CD4-positive, alpha-beta T cell treated with Interleukin-10 for 1 hour (primary cell): ENCODE results near the gene LEKR1.

ENCODE experiments used
- DNase-seq: peaks from one replicate; pipeline ENCODE4 v3.0.0-alpha.2; 2020

LEKR1 gene

DNA sequence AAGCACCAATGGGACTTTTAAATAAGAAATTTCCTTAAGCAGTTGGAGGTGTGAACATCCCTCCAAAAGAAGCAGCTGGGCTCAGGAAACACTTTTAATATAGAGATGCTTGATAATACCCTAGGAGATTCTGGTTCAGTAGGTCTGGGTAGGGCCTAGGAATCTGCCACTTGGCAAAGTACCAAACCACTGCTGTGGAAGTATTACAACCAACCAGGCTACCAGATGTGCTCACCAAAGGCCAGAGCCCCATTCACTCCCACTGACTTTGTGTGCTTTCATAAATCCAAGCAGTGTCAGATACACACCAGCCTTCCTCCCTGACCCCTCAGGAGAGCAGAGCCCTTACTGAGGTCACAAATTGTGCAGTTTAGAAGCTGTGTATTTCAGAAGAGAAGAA, 171.2 kb downstream of the LEKR1 start:
- no peak for DNase-seq

DNA sequence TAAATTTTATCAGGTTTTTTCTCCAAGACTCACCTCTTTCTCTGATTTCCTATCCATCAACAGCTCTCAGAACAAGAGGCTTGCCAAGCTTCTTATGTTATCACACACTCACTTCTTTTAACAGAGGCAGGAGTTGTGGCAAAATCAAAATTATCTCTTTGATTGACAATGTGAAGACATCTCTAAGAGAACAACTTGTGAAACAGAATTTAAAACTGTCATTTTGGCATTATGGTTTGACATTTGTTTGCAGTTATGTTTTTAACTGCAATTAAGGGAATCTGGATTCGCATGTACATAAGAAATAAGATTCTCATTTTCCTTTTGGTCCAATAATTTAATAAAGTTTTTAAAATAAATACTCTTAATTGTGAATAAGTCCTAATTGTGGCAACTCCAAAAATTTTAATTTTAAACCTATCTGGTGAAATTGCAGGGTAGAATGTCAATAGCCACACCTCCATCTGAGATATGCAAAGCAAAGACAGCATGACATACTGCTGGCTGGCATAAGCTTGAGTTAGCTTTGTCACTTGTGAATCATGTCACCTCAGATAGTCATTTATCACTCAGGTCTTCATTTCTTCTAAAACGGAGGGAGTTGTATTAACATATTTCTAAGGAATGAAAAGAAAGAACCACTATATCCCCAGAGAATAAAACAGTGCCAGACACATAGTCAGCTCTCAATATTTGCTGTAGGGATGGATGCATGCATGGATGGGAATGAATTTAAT, 175.2 kb downstream of the LEKR1 start:
- DNase-seq, result no peak

DNA sequence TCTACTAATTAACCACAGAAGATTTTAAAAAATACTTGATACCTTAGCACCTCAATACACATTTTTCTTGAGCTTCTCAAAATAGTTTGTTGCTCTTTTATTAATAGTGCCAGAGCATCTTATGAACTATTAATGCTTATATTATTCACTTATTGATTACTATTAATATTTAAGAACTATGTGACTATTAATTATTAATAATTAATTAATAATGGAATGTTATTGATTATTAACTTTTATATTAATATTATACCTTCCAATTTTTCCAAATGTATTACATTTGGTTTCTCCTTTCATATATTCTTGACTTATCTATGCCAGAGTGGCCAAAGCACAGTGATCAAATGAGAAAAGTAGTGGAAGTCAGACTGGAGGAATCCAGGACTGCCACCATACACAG, 195.5 kb downstream of the LEKR1 start:
- no peak for DNase-seq

DNA sequence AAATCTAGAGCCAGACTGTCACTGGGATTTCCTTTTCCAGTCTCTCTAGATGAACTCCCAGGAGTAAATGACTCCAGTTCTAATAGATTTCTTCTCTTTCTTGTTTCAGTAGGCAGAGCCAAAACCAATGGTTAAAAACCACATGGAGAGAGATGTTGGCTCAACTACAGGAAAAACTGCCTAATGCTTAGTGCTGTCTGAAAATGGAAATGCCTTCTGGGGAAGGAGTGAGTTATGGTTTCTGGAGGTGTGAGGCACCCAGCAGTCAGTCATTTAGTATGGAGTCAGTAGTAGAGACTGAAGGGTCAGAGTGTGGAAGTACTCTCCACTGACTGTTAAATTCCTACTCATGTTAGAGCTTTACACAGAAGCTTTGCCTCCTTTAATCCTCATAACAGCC, 197.1 kb downstream of the LEKR1 start:
- no peak for DNase-seq

DNA sequence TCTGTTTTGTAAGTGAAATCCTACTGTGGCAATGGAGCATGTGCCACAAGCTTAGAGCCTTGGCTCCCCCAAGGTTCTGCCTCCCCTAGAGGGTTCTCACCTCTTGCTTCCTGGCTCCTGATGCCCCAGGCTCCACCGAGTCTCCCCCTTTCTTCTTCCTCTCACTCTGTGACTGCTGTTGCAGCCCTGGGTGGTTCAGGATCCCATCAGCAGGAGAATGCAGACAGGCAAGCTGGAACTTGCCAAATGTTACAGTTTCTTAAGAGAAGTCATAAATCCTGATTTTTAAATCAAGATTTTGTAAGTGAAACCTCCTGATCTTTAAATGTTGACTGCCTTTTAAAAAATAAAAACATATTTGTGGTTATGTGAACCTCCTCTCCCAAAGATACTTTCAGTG, 199.9 kb downstream of the LEKR1 start:
- no peak for DNase-seq

DNA sequence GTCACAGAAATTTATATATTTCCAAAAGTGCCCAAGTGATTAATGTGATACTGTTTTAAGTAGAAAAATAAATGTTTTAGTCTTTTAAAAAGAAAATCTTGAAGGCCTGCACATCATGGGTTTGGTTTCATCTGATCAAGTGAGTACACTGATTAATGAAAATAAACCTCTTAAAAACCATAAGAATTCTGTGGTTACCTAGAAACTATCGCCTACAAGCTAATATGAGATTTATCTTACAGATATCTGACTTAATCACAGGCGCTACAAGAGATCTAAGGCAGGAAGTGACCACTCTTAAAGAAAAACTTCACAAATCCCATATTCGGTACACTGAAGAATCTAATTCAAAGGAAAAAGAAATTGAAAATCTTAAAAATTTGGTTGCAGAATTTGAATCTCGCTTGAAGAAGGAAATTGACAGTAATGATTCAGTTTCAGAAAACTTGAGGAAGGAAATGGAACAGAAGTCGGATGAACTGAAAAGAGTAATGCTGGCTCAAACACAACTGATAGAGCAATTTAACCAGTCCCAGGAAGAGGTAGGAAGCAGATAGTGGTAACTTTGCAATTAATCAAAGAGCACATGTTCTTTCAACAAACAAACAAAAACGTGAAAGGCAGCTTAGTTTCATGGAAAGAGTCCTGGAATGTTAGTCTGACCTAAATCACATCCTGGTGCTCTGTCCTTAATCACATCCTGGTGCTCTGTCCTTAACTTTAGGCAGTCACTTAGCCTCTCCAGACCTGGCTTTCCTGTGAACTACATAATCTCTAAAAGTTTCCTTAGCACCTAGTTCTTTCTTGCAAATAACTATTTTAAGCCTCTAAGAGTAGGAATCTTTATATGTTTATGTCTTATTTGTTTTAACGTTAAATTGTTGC, 201.9 kb downstream of the LEKR1 start:
- DNase-seq, result no peak

DNA sequence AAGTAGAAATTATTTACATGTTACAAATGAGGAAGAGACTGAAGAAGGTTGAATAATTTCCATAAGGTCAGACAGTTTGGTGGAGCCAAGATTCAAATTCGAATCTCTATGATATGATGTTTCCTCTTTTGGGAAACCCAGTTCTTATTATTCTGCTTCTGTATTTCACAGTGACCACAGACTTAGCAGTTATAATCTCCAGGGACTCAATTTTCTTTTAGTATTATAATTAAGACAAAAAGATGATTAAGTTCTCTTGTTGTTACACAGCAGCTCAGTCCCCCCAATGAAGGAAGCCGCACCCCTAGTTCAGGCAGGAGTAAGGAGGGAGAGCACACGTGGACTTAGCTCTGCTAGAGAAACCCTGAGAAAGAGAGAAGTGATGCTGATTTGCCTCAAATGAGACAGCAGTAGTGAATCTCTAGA, 203.2 kb downstream of the LEKR1 start:
- DNase-seq, result no peak

DNA sequence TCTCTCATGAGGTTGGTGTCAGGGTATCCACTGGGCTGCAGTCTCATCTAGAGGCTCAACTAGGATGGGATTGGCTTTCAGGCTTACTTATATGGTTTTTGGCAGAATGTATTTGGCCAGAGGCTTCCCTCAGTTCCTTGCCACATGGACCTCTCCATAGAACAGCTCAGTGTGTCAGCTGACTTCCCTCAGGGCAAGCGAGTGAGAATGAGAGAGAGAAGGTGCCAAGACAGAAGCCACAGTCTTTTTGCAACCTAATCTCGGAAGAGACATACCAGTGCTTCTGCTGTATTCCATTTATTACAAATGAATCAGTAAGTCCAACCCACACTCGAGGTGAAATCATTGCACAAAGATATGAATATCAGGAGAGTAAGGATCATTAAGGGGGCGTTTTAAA, 204.6 kb downstream of the LEKR1 start:
- no peak for DNase-seq

DNA sequence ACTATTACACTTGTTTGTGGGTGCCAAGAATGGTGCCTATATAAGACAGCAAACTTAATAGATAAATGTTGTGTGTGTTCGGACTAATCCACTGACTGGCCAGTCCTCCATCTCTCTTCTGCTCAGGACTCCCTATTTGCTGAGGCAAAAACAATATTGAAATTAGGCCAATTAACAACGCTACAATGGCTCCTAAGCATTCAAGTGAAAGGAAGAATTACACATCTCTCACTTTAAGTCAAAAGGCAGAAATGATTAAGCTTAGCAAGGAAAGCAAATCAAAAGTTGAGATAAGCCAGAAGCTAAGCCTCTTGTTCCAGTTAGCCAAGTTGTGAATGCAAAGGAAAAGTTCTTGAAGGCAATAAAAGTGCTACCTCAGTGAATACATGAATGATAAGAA, 206.8 kb downstream of the LEKR1 start:
- DNase-seq, result no peak

DNA sequence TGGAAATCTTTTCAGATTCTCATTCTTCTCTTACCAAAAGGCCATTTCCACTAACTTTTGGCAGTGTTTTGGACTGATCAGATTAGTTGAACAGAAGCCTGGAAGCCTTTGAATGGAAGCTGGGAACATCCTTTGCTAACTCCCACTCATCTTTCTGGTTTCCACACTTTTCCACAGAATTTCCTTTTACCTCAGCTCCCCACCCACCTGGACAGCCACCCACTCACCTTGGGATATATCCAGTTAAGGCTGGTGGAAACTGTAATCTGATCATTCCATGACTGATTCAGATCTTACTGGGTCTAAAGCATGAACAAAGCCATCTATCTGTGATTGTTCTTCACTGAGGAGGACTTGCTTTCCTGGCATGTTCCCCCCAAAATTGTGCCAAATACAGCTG, 214.3 kb downstream of the LEKR1 start:
- DNase-seq, result no peak

DNA sequence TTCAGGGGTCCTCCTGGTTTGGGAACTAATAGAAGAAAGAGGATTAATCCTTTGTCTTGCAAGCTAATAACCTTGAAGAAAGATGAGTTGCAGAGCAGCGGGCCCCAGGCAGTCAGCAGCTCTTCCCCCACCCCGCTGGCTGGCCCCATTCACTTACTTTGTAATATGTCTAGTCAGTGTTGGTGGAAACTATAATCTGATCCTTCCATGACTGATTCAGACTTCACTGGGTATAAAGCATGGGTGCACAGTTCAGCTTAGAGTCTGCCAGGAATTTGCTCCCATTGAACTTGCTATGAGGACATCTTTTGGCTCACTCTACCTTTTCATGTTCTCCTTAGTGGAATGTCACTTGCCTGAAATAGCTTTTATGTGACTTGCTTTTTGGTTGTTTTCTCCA, 216.1 kb downstream of the LEKR1 start:
- no peak for DNase-seq

DNA sequence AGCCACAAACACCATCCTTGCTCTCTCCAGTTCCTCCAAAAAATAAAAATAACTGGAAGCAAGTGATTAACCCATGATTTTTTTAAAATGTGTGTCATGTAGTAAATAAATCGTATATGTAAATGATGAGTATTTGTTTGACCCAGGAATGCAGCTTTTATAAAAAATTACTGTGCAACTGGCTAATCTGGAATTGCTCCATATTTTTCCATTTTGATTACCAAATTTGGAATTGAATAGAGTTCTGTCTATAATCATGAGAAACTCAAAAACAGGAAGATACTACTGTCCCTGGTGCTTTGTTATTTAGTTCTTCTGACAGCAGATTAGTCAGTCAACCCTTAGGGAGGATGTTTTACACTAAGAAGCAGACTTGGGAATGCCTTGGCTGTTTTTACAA, 217.6 kb downstream of the LEKR1 start:
- DNase-seq, result no peak

DNA sequence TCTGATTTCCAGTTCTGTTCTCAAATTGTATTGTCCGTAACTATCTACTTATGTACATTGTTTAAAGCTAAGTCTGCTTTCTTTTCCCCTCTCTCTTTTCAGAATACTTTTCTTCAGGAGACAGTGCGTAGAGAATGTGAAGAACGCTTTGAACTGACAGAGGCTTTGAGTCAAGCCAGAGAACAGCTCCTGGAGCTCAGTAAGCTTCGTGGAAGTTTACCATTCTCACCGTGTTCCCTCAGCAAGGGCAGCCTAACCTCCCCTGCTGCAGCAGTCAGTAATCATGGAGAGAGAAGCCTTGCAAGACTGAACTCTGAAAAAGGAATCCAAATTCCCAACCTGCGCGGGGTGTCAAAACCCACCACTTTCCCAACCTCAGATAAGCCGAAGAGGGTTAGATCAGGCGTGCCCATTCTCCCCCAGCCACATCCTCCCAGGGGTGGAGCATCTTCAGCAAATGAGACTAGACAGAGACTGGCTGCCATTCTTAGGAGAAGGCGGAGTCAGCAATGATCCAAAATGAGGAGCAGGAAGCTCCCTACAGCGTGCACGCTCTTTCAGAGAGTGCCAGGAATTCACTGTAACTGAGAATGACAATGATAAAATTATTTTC, 219.2 kb downstream of the LEKR1 start:
- DNase-seq, result no peak

DNA sequence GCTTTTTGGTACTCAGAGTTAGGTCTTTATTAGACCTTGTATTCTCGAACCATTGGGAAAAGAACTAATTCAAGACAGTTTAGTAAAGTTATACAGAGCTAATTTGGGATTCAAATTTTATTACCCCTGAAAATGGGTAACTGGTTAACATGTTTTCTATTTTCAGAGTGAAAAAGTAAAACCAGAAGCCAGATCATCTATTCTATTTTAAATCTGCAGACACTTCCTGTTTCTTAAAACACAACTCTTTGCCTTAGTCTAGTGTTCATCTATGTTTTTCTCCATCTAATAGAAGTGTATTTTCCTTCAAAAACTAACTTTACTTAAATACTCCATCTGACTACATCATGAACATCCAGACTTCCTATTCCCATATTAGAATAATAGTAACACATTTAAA, 220.4 kb downstream of the LEKR1 start:
- no peak for DNase-seq

DNA sequence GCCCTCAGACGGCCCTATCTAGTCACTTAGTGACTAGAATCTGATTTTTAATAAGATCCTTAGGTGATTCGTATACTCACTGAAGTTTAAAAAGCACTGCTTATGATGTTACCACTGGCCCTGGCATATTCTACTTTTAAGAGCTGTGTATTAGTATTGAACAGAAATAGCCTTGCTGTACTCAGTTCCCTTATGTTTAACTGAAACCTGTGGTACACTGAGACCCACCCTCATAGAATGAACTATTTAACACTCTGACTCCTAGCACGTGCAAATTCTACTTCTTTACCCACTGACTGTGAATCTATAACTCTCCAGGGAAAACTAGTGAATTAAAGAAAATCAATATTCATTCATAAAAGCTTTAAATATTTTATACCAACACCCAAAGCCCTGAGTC, 224.9 kb downstream of the LEKR1 start:
- DNase-seq, result no peak

DNA sequence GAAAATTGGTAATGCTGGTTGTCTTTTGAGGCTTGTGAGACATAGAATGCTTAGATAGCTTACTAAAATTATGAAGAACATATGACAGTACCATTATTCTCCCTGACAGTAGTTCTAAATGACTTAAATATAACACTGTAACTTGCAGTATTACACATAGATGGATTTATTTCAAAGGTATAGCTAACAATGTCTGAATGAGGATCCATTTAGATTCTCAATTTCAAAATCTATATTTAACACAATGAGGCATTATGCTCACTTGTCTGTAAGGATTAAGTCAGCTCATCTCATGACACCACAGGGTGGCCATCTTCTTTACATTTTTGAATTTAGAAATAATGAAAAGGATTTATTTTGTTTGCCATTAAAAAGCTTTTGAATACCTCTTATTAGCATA, 225.4 kb downstream of the LEKR1 start:
- DNase-seq, result no peak

DNA sequence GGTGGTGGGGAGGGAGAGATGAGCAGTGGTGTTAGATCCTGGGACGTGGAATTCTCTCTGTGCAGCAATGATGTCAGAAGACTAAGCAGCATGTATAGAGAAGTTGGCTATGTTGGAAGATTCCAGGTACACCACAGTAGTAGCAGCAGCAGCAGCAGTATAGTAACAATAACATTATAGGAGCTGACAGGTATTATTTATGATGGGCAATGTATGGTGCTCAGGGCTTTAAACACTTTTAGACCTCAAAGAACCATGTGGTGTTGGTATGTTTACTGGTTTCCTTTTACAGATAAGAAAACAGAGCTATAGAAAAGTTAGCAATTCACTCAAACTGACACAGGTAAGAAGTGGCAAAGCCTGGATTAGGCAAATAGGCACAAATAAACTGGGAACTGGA, 229.9 kb downstream of the LEKR1 start:
- no peak for DNase-seq

DNA sequence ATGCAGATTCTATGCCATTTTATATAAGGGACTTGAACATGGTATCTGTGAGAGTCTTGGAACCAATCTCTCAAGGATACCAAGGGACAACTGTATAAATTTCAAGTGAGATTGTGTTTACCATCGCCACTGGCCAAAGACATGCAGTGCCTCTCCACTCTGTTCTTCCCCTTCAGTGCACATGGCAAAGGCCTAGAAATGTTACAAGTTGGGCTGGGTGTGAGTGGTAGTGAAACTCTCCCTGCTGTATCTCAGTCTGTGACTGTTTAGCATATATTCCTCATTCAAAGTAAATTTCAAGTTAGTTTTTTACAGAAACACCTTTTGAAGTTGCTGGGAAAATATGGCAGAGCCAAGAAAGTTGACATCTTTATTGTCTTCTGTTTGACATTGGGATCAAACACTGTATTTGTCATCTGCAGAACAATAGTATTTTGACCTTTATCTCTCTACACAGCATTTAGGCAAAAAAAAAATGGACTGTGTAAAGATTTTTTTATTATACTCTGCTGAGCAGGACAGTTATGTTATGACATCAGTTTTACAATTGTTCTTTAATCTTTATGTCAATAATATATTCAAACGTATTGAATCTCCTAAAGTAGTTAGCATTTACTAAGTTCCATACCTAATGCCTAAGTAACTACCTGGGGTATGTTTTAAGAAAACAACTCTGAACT, 232.4 kb downstream of the LEKR1 start:
- DNase-seq, result no peak

DNA sequence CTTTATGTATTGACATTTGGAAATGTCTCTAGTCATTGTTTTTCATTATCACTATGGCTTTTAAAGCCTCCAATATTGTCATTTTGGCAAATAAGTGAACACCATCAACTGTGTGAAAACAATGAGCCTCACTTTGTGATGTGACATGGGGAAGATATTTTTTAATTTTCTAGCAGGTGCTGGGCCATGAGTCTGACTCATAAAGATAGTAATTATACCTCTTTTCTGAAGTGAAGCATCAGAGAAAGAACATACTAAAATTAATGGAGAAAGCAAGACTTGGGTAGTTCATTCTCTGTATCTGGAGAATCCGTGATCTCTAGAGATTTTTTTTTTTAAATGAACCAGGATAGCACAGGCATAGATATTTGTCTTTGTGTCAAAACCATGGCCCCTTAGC, 233.0 kb downstream of the LEKR1 start:
- DNase-seq, result no peak

DNA sequence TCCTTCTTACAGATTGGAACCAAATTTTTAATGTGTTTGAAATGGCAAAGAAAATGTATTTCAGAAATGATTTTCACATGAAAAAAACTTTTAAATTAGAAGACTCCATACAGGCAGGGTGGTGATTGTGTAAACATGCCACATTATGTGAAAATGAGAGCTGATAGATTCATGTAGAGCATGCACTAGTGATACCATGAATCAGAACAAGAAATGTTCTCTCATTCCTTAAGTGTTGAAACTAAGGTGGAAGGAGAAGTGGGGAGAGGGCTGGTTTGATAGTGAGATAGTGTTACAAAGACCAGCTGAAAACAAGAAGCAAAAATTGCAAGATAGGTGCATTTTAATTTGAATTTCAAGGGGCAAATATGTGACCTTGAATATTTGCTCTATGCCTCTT, 233.5 kb downstream of the LEKR1 start:
- DNase-seq, result no peak

DNA sequence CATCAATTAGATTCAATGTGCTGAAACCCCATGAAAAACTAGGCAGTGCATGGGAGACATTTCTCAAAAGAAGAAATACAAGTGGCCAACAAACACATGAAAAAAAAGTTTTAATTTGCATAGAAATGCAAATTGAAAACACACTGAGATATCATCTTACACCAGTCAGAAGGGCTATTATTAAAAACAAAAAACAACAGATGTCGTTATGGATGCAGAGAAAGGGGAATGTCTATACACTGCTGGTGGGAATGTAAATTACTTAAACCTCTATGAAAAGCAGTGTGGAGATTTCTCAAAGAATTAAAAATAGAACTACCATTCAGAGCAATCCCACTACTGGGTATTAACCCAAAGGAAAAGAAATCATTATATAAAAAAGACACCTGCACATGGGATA, 235.1 kb downstream of the LEKR1 start:
- DNase-seq, result no peak

DNA sequence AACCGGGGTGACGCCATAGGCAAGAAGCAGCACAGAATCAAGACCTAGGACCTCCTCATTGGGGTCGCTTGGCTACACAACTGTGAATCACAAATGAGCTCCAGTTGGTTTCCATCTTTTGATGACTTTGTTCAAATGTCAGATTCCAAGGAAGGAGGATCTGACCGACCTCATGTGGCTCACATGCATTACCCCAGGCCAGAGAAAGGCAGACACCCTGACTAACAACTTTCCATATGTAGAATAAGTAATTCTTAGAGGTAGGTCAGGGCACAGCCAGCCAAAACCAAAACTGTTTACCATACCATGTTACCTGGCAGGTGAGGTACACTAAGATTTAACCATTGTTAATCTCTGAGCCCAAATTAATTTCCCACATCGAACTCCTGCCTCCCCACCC, 237.3 kb downstream of the LEKR1 start:
- DNase-seq, result no peak

DNA sequence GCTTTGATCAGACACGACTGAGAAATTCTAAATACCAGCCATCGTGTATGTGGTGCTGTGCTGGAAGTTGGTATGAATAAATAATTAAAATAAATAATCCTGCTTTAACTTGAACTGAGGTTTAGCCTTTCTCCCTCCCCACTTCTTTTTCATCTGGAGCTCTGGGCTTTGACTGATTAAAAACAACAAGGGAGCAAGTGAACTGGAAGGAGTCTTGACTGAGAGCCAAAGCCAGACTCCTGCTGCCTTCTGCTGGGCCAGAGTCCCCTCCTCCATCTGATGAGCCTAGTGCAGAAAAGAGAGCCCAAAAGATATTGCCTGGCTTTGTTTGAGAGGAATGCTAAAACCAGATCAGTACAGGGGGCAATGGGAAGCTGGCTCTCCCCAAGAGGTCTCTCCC, 237.8 kb downstream of the LEKR1 start:
- DNase-seq, result no peak

DNA sequence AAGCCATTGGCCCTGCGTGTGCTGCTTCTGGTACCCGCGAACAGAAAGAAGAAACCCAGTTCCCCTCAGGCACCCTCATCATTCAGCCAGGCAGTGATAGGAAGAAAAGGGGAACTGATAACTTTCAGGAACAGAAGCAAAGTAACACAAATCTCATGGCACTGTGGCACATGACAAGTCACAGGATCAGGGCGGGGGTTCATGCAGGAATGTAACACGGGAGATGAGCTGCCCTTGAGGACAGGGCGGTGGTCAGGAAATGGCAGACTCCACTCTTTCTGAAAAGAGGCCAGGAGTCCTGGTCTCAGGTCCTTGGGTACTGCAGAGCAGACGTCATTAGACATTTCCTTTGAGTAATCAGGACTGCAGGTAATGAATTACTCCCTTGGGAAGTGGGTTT, 238.2 kb downstream of the LEKR1 start:
- no peak for DNase-seq
